Fibroblast of lung (primary cell): Measurements from ENCODE around the gene DNAI1.

Source experiments
- EZH2 ChIP-seq: IDR thresholded peaks from 2 replicates; pipeline ENCODE4 v1.5.1; 2012; ENCODE audit warnings: low read length, control low read depth, mild to moderate bottlenecking; ENCODE audit errors: missing control alignments
- TF ChIP-seq, protein P1 (sequence below), 2 donors: IDR thresholded peaks in 1 of 2; conservative IDR thresholded peaks in 1 of 2; 1 replicate in 1 of 2; 2 replicates in 1 of 2; pipeline ENCODE4 v1.5.1; 2011 to 2012; ENCODE audit warnings: low read length in 2 of 2, control low read depth in 1 of 2, inconsistent platforms in 1 of 2, low read depth in 1 of 2, mild to moderate bottlenecking in 1 of 2

DNA sequence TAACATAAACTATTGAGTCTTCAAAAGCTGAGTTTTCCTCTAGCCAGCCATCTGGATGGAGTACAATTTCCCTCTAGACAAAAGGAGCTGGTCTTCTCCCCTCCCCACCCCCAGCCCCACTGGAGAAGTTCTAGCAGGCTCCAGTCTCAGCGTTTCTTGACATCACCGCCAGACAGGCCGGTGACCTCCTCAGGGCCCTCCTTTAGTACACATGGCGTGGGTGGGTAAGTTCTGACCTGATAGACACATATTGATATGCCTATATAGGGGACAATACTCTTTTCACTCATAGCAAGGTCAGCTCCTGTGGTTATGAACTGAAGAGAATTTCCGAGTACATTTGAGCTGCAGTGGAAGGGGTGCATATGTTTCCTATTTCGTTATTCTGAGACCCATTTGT is 27.2 kb downstream of the DNAI1 start:
- TF ChIP-seq, protein P1, sequence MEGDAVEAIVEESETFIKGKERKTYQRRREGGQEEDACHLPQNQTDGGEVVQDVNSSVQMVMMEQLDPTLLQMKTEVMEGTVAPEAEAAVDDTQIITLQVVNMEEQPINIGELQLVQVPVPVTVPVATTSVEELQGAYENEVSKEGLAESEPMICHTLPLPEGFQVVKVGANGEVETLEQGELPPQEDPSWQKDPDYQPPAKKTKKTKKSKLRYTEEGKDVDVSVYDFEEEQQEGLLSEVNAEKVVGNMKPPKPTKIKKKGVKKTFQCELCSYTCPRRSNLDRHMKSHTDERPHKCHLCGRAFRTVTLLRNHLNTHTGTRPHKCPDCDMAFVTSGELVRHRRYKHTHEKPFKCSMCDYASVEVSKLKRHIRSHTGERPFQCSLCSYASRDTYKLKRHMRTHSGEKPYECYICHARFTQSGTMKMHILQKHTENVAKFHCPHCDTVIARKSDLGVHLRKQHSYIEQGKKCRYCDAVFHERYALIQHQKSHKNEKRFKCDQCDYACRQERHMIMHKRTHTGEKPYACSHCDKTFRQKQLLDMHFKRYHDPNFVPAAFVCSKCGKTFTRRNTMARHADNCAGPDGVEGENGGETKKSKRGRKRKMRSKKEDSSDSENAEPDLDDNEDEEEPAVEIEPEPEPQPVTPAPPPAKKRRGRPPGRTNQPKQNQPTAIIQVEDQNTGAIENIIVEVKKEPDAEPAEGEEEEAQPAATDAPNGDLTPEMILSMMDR (conservative IDR thresholded peaks at IDR 0.05 in 1 of 2, IDR thresholded peaks at IDR 0.05 in 1 of 2; ENCODE audit: low read depth in 1 of 2, low read length in 2 of 2) = no peak
- TF ChIP-seq EZH2 = no peak
